ENCODE measurements around the gene KRCC1.
"Not testable (repeated sequence)": the region's sequence is repeated elsewhere in the genome, so short reads cannot be mapped to it uniquely, and the experiment has no call there.

Gene KRCC1

GRCh38 chr2:88074854-88075292 is 19.3 kb upstream of the KRCC1 start:
- no peak for DNase-seq

GRCh38 chr2:88074150-88074549 is 18.6 kb upstream of the KRCC1 start:
- DNase-seq = no peak

DNA sequence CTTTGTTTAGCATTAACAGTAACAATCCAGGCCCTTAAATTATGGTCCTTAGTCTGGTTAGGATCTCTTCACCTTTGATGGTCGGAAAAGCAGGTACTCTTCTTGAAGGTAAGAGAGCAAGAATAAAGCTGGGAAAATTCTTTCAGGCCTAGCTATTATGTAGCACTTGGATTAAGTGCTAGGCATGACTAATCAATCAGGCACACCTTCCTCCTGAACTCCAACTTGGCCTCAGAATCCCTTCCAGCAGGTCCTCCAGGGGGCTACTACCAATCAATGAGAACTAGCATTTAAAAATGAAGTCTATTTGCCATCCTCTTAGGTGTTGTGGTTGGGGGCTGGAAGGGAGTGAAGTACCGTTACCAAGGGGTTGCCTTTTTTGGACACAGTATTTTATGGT is 15.8 kb upstream of the KRCC1 start:
- DNase-seq = no peak

- DNase-seq = no peak
Observed at GRCh38 chr2:88070055-88070454, 14.5 kb upstream of the KRCC1 start.

DNA sequence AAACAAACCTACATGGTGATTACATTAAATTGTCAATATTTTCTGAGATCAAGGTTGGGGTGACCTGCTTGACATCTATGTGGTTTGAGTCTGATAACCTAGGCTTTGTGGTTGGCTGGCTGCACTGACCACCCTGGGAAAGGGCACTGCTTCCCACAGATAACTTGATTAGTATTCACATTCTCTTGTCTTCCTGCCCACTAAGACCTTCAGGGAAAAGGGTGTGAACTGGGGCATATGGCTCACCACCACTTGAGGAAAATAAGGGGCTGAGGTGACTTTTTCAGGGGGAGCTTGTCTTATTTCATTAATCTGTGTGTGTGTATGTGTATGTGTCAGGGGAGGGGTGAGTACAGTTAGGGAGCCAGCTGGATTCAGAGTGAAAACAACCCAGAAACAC is 13.5 kb upstream of the KRCC1 start:
- DNase-seq = no peak

GRCh38 chr2:88068044-88068443 is 12.5 kb upstream of the KRCC1 start:
- no peak for DNase-seq

- no peak for DNase-seq
Observed at GRCh38 chr2:88067598-88067997, 12.0 kb upstream of the KRCC1 start, which contains the start of gene SMYD1. Gene SMYD1, plus strand, starts transcription at chr2:88067825. Its CDS starts 40 bp downstream, at chr2:88067865.

DNA sequence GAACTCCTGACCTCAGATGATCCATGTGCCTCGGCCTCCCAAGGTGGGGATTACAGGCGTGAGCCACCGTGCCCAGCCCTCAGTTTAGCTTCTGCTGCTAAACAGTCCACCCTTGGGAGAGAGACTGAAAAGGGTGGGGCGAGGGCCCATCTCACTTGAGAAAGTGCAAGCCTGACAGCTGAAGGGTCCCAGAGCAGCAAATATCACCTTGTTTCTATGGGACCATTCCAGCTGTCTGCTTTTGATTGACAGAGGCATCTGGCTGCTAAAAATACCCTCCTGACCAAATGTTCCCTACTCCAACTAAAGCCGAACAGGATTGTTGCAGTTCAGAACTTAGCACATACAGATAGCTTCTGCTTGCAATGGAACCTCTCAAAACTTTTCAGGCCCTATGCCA is 11.6 kb upstream of the KRCC1 start:
- DNase-seq = no peak

- DNase-seq = no peak
Observed at GRCh38 chr2:88066543-88066942, 11.0 kb upstream of the KRCC1 start.

- DNase-seq = no peak
Observed at GRCh38 chr2:88061295-88061694, 5.7 kb upstream of the KRCC1 start.

GRCh38 chr2:88060907-88061275 is 5.3 kb upstream of the KRCC1 start:
- DNase-seq = no peak

GRCh38 chr2:88059979-88060906 is 4.7 kb upstream of the KRCC1 start:
- peak; percentile 52 for DNase-seq

- DNase-seq = no peak
Observed at GRCh38 chr2:88058191-88058590, 2.6 kb upstream of the KRCC1 start.

GRCh38 chr2:88057437-88057844 is 1.9 kb upstream of the KRCC1 start:
- DNase-seq = no peak

- peak; percentile 6 for DNase-seq
Observed at GRCh38 chr2:88054782-88055370, 707 bp downstream of the KRCC1 start.

- DNase-seq = no peak
Observed at GRCh38 chr2:88053934-88054781, 1.4 kb downstream of the KRCC1 start.

DNA sequence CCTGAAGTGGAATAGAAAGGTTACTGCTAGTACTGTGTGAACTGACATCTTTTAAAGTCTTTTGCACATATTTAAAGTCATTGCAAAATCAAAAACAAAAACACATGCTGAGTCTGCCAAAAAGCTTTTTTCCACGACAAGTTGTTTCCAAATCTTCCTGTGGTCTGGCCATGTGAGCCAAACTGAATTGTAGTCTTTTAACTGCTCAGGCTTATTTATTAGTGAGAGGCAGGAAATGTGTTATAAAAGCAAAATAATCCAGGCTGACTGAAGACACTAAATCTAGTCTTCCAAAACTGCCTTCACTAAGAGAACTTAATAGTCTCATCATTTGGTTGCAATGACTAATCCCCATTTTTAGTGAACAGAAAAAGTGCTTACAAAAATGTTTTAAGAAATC is 2.3 kb downstream of the KRCC1 start:
- no peak for DNase-seq

DNA sequence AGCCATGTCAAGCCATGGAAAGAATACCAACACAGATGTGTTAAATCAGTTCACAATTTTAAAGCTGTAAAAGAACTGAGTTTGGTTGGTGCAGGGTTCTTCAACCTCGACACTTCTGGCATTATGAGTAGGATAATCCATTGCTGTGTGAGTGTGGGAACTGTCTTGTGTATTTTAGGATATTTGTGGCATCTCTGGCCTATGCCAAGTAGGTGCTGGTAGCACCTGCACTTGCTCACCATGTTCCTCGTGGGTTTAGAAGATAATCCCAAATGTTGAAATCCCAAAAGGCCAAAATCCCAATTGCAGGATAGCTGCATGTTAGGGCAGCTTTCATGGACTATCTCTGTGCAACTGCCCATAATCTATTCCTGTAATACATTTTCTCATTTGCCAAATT is 3.8 kb downstream of the KRCC1 start:
- no peak for DNase-seq

GRCh38 chr2:88049622-88050021 is 6.0 kb downstream of the KRCC1 start:
- DNase-seq = no peak

DNA sequence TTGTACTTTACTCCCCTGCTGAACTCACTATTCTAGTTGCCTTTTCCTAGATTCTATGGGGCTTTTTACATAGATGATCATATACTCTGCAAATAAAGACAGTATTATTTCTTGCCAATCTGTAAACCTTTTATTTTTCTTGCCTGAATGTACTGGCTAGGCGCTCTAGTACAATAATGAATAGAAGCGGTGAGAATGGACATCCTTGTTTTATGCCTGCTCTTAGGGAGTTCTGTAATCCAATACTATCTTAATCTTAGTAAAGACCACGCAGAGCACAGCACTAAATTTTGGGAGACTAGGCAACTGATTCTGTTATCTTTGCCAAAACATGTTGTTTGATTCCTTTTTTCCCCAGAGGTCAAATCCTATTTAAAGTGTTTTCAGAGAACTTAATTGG is 7.0 kb downstream of the KRCC1 start:
- no peak for DNase-seq

DNA sequence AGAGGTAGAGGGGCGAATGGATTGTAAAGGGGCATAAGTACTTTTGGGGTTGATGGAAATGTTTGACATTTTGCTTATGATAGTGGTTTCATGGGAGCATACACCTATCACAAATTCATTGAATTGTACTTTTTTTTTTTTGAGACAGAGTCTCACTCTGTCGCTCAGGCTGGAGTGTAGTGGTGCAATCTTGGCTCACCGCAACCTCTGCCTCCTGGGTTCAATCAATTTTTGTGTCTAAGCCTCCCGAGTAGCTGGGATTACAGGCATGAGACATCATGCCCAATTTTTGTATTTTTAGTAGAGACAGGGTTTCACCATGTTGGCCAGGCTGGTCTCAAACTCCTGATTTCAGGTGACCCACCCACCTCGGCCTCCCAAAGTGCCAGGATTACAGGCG is 10.0 kb downstream of the KRCC1 start:
- not testable (repeated sequence) for DNase-seq

- DNase-seq = no peak
Observed at GRCh38 chr2:88042476-88042875, 13.1 kb downstream of the KRCC1 start.

All from CD4-positive, alpha-beta T cell treated with Interleukin-6 for 4 hours (primary cell).